Measurements from ENCODE around the gene PRKCE.

DNA sequence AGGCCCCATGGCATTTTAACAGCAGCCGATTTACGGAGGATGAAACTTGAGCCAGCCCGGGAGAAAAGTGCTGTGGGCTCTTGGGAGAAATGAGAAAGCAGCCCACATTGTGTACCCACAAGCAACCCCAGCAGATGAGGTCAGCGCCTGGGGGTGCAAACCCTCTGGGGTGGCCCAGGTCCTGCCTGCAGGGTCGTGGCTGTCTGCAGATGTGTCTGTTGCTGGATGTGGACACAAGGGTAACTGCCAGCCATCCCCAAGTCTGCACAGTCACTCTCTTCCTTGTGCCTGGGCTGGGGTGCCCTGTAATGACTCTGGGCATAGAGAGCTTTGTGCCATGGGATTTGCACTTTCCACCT is 170.8 kb downstream of the PRKCE start:
- TF ChIP-seq, protein P1, sequence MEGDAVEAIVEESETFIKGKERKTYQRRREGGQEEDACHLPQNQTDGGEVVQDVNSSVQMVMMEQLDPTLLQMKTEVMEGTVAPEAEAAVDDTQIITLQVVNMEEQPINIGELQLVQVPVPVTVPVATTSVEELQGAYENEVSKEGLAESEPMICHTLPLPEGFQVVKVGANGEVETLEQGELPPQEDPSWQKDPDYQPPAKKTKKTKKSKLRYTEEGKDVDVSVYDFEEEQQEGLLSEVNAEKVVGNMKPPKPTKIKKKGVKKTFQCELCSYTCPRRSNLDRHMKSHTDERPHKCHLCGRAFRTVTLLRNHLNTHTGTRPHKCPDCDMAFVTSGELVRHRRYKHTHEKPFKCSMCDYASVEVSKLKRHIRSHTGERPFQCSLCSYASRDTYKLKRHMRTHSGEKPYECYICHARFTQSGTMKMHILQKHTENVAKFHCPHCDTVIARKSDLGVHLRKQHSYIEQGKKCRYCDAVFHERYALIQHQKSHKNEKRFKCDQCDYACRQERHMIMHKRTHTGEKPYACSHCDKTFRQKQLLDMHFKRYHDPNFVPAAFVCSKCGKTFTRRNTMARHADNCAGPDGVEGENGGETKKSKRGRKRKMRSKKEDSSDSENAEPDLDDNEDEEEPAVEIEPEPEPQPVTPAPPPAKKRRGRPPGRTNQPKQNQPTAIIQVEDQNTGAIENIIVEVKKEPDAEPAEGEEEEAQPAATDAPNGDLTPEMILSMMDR (IDR thresholded peaks at IDR 0.05; ENCODE audit: poor library complexity) = no peak
- no peak for TF ChIP-seq EZH2 (IDR thresholded peaks at IDR 0.05; ENCODE audit: borderline replicate concordance)
